Aorta (tissue), 5 donors: Measurements from ENCODE around the gene RCAN2. TPM values are rescaled to one million over a fixed set of nuclear protein-coding genes. Genes with fewer than 3 reads are reported as not detected.

Experiments used
- ATAC-seq: fragments of 200-7000 bp; cut with Tn5 transposase; one replicate; pipeline ENCODE4 v1.9.1; 2022; ENCODE audit warnings: moderate library complexity; ENCODE audit not compliant: low FRiP score
- DNase-seq, 2 donors: peaks; one replicate each; pipeline ENCODE4 v3.0.0-alpha.2; 2020
- H3K27ac ChIP-seq, 2 donors: one replicate each; pipeline ENCODE4 v1.5.1; 2013; ENCODE audit warnings: low read length in 2 of 2, mild to moderate bottlenecking in 2 of 2, moderate library complexity in 2 of 2, control low read depth in 1 of 2, inconsistent platforms in 1 of 2, low read depth in 1 of 2
- H3K27me3 ChIP-seq, 2 donors: one replicate each; pipeline ENCODE4 v1.6.1; 2013; ENCODE audit warnings: control low read depth in 1 of 2, low read length in 1 of 2, mild to moderate bottlenecking in 1 of 2, moderate library complexity in 1 of 2; ENCODE audit not compliant: insufficient read depth in 2 of 2, control insufficient read depth in 1 of 2
- H3K36me3 ChIP-seq, 2 donors: one replicate each; pipeline ENCODE4 v1.6.1; 2013; ENCODE audit warnings: control low read depth in 1 of 2, low read length in 1 of 2, mild to moderate bottlenecking in 1 of 2; ENCODE audit not compliant: insufficient read depth in 2 of 2, control insufficient read depth in 1 of 2
- H3K4me1 ChIP-seq, 2 donors: one replicate each; pipeline ENCODE4 v1.6.1; 2013; ENCODE audit warnings: low read length in 2 of 2, control low read depth in 1 of 2, mild to moderate bottlenecking in 1 of 2, moderate library complexity in 1 of 2; ENCODE audit not compliant: insufficient read depth in 2 of 2, control insufficient read depth in 1 of 2
- H3K4me3 ChIP-seq, 2 donors: one replicate each; pipeline ENCODE4 v1.5.1; 2013; ENCODE audit warnings: low read length in 2 of 2, control low read depth in 1 of 2, mild to moderate bottlenecking in 1 of 2
- H3K9me3 ChIP-seq: one replicate; pipeline ENCODE4 v1.6.1; 2013; ENCODE audit warnings: mild to moderate bottlenecking, low read length; ENCODE audit not compliant: control insufficient read depth
- WGBS, 2 donors: extraction: QIAGEN DNeasy Blood & Tissue Kit; methylation state at CpG; one replicate each; pipeline ENCODE4 v1.1.7; 2013; 5-methylcytosine and 5-hydroxymethylcytosine counted together
- intact Hi-C, 2 donors: fragments of 100-400 bp; cut with DNase I; formaldehyde crosslinking; loops; one replicate each; pipeline versions ENCODE4 v1.14.2 to v1.15.0; 2022
- polyA plus RNA-seq, 2 donors: library from polyadenylated mRNA; stranded (reverse); fragments of 200-250 nt; gene quantifications; one replicate each; pipeline ENCODE4 v1.2.3, GENCODE V29; 2013
- total RNA-seq, 2 donors: library from RNA; stranded (reverse); fragmentation: NEBNext Ultra II Directional; extraction: Animal tissue kit (Norgen Biotek cat#: 25700); gene quantifications; one replicate each; pipeline ENCODE4 v1.2.1, GENCODE V29; 2021
- donor health status: healthy with polysubstance abuse.
- donor health status: Bipolar disorder and iron deficiency.
- donor health status: DM: no; HTN: no; CAD: no.
- donor health status: DM: no; HTN: no; CAD: no.
- donor health status: DM: yes; HTN: yes; CAD: no.

RCAN2 gene
- total and polyA plus RNA-seq, 4 donors = 87.3 to 235 (median 130) TPM

DNA sequence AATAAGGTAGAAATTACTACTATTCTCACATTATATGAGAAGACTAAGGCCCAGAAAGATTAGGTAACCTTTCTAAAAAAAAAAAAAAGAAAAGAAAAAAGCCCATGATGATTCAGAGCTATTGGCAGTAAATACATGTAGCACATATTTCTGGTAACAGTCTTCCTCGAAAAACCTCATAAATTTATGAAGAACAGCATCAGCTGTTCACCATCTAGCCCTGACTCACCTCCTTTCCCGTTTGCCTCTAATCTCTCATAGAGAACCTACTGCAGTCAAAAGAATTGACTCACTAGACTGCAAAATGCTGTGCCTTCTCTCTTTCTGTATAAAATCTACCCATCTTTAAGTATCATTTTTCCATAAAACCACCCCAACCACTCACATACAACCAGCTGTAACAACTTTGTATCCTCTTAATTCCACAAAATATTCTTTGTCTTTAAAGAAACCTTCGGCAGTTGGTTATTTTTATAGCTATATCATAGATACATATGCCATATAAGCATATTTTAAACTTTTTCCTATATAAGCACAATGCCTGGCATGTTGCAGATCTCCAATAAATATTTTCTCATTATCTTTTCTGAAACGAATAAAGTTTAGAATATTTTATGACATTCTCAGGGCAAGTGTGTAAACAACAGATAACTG lies 167.8 kb downstream of the RCAN2 start:
- no peaks in the 10 kb centered on the region for H3K9me3 ChIP-seq
- H3K4me1 ChIP-seq = peaks cover 5 to 15% of the 10 kb centered on the region in 2 donors
- intact Hi-C loops = no loop called here
- DNase-seq (no peak), ATAC-seq (peak; percentile 75)
- H3K27ac ChIP-seq = no peak overlapping the region
- no peaks in the 10 kb centered on the region for H3K36me3 ChIP-seq
- 37 to 40% methylated on average over 4 of the region's 4 CpGs for WGBS, 2 donors
- H3K4me3 ChIP-seq = no peak overlapping the region
- no peaks in the 10 kb centered on the region for H3K27me3 ChIP-seq

DNA sequence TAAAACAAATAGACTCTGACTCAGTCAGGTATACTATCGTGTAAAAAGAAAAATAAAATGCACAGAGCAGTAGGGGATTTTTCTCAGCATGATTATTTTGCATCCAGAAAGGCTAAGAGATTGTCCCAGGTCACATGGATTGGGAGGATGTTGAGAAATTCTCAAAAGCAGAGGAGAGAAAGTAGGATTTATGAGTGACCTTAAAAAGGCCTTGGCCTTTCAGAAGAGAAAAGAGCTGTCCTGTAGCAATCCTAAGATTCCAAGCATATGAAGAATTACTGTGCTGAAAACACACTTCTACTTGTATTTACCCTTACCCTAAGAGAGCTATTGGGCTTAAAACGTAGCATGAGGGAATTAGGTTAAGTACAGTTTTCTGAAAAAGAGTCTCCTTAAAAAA lies 170.7 kb downstream of the RCAN2 start:
- Histone ChIP-seq H3K9me3 (no peaks in the 10 kb centered on the region), H3K36me3 (peaks cover 0 to 3% of the 10 kb centered on the region in 2 donors), H3K4me1 (peaks cover 6 to 13% of the 10 kb centered on the region in 2 donors), H3K27ac (peak overlapping the region in 1 of 2 donors; percentile 36), H3K27me3 (no peaks in the 10 kb centered on the region), H3K4me3 (no peak overlapping the region)
- DNase-seq (no peak), ATAC-seq (no peak)
- 62 to 67% methylated on average over 2 of the region's 2 CpGs for WGBS, 2 donors
- intact Hi-C loops = no loop called here

DNA sequence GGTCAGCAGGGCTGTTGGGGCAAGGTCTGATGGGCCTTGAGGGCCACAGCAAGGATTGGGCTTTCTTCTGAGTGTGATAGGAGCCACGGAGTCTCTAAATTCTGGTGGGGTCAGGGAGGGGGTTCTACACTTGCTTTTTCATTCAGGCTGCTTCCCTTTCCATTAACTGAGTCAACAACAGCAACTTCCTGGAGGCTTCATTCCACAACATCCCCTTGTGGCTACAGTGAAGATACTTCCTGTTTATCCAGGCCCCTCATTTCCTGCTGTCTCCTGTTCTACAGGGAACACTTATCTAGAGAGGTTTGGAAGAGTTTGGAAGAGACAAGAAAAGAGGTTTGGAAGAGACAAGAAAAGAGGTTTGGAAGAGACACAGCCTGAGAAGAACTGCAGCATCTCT lies 175.7 kb downstream of the RCAN2 start:
- intact Hi-C loops = no loop called here
- no peak for DNase-seq
- H3K27ac ChIP-seq = no peak overlapping the region
- peaks cover 6 to 12% of the 10 kb centered on the region in 2 donors for H3K4me1 ChIP-seq
- no peak for ATAC-seq
- H3K36me3 ChIP-seq = peaks cover 0 to 5% of the 10 kb centered on the region in 2 donors
- H3K9me3 ChIP-seq = no peaks in the 10 kb centered on the region
- H3K27me3 ChIP-seq = no peaks in the 10 kb centered on the region
- 88 to 92% methylated on average over 1 of the region's 1 CpG for WGBS, 2 donors
- H3K4me3 ChIP-seq = no peak overlapping the region

DNA sequence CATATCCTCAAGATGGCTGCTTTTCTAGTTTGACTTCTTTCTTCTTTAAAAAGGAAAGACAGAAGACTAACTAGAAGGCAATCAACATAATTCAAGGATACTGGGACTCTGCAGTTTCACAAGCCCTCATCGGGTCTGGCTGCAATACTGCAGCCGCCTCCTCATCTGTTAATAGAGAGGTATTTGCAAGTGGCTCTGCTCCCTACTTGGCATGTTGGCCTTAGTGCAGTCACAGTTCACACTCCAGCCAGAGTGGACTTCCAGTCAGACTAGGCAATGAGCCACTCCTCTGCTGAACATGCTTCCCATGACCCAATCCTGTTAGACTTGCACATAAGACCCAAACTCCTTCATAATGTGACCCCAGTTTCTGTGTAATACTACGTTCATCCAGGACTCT lies 178.6 kb downstream of the RCAN2 start:
- Histone ChIP-seq H3K9me3 (no peaks in the 10 kb centered on the region), H3K4me3 (no peak overlapping the region), H3K27ac (no peak overlapping the region), H3K36me3 (peaks cover 0 to 5% of the 10 kb centered on the region in 2 donors), H3K4me1 (peaks cover 3 to 12% of the 10 kb centered on the region in 2 donors), H3K27me3 (no peaks in the 10 kb centered on the region)
- intact Hi-C loops = no loop called here
- DNase-seq (peak in 1 of 2 donors; percentile 50), ATAC-seq (peak; percentile 36)
- 86% methylated on average over 3 of the region's 3 CpGs for WGBS, 2 donors

DNA sequence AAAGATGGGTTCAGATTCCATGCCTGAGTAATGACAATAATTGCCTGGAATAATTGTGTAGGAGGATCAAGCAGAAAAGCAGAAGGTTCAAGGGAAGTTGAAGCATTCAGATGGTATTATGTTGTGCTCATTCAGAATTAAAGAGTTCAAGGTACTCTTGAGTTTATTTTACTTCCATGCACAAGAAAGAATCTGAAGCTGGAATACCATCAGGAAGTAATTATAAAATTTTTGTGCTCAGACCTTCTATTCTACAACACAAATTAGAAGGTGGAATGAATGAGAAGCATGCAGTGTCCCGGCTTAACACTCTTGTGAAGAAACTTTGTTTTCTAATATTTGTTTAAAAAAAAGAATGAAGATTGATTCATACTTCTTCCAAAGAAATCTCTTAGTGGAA lies 181.1 kb downstream of the RCAN2 start:
- intact Hi-C loops = no loop called here
- no peaks in the 10 kb centered on the region for H3K27me3 ChIP-seq
- H3K4me3 ChIP-seq = no peak overlapping the region
- no peak for ATAC-seq
- H3K4me1 ChIP-seq = peaks cover 10 to 14% of the 10 kb centered on the region in 2 donors
- no peak for DNase-seq
- no peak overlapping the region for H3K27ac ChIP-seq
- H3K9me3 ChIP-seq = no peaks in the 10 kb centered on the region
- H3K36me3 ChIP-seq = peaks cover 0 to 6% of the 10 kb centered on the region in 2 donors
- 77% methylated on average over 1 of the region's 1 CpG for WGBS, 2 donors

DNA sequence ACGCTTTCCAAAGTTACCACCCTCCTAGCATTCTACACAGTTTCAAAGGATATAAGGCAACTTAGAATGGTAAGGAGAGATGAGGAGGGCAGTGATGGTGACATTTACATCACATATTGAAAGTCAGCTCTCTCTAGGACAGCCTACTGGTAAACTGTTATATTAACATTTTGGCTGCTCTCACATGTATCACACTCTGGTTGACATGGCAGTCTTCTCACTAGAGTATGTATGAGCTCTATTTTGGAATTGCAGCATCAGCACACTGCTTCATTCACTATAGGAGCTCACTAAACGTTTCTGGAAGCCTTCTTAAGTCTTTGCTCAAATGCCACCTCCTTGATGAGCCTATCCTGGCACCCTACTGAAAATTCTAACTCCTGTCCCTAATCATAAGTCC lies 184.8 kb downstream of the RCAN2 start:
- WGBS, 2 donors = 61 to 63% methylated on average over 2 of the region's 2 CpGs
- no peak overlapping the region for H3K4me3 ChIP-seq
- H3K9me3 ChIP-seq = no peaks in the 10 kb centered on the region
- intact Hi-C loops = no loop called here
- ATAC-seq (no peak), DNase-seq (no peak)
- no peaks in the 10 kb centered on the region for H3K27me3 ChIP-seq
- H3K27ac ChIP-seq = no peak overlapping the region
- peaks cover 6 to 11% of the 10 kb centered on the region in 2 donors for H3K4me1 ChIP-seq
- peaks cover 3 to 6% of the 10 kb centered on the region in 2 donors for H3K36me3 ChIP-seq

DNA sequence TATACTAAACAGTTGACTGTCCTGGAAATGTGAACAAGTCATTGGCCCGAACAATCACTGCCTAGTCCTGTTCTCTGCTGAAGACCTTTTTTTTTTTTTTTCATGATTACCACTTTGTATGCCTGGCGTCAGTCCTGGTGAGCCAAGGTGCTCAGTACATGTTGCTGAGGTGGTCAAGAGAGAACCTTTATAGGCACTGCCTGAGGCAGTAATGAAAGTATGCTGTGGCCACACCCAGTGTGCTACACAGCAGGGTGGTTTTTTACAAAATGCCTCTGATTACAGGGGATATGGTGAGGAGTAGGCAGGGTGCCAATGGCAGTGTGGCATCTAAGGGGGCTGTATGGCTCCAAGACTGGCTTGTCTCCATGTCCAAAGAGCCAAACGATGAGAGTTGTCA lies 185.4 kb downstream of the RCAN2 start:
- Histone ChIP-seq H3K27ac (peak overlapping the region in 1 of 2 donors; percentile 51), H3K27me3 (no peaks in the 10 kb centered on the region), H3K9me3 (no peaks in the 10 kb centered on the region), H3K4me3 (no peak overlapping the region), H3K4me1 (peaks cover 2 to 11% of the 10 kb centered on the region in 2 donors), H3K36me3 (peaks cover 3 to 5% of the 10 kb centered on the region in 2 donors)
- 79 to 80% methylated on average over 3 of the region's 3 CpGs for WGBS, 2 donors
- ATAC-seq (no peak), DNase-seq (no peak)
- intact Hi-C loops = no loop called here

DNA sequence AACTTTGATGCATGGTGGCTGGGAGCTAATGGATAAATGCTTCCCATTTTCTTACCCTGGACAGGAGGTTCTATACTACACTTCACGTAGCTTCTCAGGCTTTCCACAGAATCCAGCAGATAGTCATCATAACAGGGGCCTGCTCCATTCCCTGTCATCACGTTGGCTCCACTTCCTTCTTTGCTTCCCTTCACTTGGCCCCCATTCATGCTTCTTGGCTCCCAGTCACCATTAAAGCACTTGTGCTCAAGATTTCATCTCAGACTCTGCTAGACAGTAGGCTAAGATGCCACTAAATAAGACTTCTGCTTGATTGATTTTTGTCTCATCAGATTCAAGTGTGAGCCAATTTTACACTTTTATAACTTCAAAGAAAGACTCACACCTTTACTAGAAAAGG lies 186.0 kb downstream of the RCAN2 start:
- intact Hi-C loops = no loop called here
- Histone ChIP-seq H3K4me1 (peaks cover 2 to 11% of the 10 kb centered on the region in 2 donors), H3K9me3 (no peaks in the 10 kb centered on the region), H3K4me3 (no peak overlapping the region), H3K27me3 (no peaks in the 10 kb centered on the region), H3K27ac (no peak overlapping the region), H3K36me3 (peaks cover 3 to 5% of the 10 kb centered on the region in 2 donors)
- ATAC-seq (no peak), DNase-seq (no peak)
- WGBS, 2 donors = 74 to 78% methylated on average over 2 of the region's 2 CpGs

DNA sequence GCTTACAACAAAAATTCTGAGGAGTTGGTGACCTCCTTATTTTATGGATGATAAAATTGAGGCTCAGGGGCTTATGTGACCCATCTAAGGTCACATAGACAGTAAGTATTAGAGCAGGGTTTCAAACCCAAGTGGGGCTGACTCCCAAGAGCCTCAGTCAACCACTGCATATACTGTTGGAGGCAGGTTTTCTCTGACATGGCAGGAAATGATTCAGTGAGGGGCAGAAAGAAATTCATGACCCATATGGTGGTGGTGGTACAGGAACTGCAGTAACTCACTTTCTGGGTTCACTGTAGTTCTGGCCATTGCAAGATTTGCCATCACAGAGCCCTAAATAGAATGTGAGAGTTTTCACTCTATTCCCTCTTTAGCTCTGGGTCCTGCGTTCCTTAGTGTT lies 188.4 kb downstream of the RCAN2 start:
- H3K4me3 ChIP-seq = no peak overlapping the region
- H3K27me3 ChIP-seq = no peaks in the 10 kb centered on the region
- DNase-seq = no peak
- H3K36me3 ChIP-seq = peaks cover 3 to 5% of the 10 kb centered on the region in 2 donors
- intact Hi-C loops = no loop called here
- H3K9me3 ChIP-seq = no peaks in the 10 kb centered on the region
- H3K4me1 ChIP-seq = peaks cover 5 to 11% of the 10 kb centered on the region in 2 donors
- H3K27ac ChIP-seq = no peak overlapping the region
- WGBS, 2 donors = 92 to 97% methylated on average over 1 of the region's 1 CpG
- no peak for ATAC-seq
